Measurements from ENCODE around the gene SPOCK2.

The SPOCK2 gene

DNA sequence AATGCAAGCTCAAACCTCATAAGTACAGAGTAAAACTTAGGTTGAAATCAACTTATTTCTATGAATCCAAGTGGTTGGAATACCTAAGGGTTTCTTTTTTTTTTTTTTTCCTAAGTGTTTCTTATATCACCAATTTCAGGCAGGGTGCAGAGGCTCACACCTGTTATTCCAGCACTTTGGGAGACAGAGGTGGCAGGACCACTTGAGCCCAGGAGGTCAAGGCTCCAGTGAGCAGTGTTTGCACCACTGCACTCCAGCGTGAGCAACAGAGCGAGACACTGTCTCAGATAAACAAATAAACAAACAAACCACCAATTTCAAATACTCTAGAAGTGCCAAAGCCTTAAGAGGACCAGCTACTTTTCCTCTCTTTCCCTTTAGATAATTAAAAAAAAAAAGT, 39.2 kb upstream of the SPOCK2 start:
- TF ChIP-seq, protein P1, sequence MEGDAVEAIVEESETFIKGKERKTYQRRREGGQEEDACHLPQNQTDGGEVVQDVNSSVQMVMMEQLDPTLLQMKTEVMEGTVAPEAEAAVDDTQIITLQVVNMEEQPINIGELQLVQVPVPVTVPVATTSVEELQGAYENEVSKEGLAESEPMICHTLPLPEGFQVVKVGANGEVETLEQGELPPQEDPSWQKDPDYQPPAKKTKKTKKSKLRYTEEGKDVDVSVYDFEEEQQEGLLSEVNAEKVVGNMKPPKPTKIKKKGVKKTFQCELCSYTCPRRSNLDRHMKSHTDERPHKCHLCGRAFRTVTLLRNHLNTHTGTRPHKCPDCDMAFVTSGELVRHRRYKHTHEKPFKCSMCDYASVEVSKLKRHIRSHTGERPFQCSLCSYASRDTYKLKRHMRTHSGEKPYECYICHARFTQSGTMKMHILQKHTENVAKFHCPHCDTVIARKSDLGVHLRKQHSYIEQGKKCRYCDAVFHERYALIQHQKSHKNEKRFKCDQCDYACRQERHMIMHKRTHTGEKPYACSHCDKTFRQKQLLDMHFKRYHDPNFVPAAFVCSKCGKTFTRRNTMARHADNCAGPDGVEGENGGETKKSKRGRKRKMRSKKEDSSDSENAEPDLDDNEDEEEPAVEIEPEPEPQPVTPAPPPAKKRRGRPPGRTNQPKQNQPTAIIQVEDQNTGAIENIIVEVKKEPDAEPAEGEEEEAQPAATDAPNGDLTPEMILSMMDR (IDR thresholded peaks at IDR 0.05; ENCODE audit: extremely low read depth, insufficient read depth, missing control alignments) = no peak
- in situ Hi-C loops (cut with MboI; ENCODE audit: low pct_unique_long_range_greater_than_20kb, low sequenced_read_pairs, unreplicated experiment) = loop anchor here (25.0 kb wide), 1 partner anchor 210 kb away; no protein-coding TSS in a partner anchor

DNA sequence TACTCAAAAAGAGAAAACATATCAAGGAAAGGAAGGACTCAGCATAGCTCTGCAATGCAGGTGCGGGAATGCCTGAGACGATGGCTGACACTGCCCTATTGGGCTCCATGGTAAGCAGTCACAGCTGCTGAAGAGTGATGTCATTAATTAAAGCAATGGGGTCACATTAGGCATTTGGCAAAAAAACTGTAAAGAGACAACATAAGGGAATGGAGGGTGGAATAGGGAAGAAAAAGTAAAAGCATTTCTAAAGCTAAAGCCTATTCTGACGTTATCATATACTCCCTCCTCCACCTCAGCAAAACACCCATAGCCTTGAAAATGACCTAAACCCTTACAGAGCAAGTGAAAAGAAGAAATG, 38.5 kb upstream of the SPOCK2 start:
- in situ Hi-C loops (cut with MboI; ENCODE audit: low pct_unique_long_range_greater_than_20kb, low sequenced_read_pairs, unreplicated experiment) = loop anchor here (25.0 kb wide), 1 partner anchor 210 kb away; no protein-coding TSS in a partner anchor
- TF ChIP-seq, protein P1 (IDR thresholded peaks at IDR 0.05; ENCODE audit: extremely low read depth, insufficient read depth, missing control alignments) = no peak
- no peak for DNase-seq (ENCODE audit: low spot score)

More for the DNA sequence above, 39.2 kb upstream of the SPOCK2 start:
- DNase-seq (ENCODE audit: low spot score) = no peak

DNA sequence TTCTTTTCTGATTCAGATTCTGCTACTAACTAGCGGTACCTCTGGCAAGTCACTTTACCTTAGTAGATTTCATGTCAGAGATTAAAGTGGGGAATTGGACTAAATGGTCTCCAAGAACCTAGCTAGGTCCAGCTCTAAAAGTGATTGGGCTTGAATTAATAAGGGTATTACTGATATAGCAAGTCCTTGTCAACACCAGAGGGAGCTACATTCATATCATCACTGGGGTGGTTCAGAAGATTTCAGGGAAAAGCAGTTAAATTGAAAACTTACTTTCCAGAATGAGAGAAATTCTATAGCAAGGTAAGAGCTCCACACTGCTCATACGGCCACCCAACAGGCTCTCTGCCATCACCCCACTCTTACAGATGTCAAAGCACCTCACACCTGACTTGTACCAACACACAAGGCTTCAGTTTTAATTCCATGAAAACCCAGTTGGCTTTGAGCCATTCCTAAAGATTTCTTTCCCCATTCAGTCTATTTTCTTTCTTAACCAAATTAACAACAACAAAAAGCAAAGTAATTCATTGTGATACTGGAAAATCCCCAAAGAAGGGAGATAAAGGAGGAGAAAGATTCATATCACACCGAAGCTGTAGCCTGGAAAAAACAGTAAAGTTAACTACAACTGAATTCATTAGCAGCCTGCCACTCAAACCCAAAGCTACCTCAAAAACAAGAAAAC, 38.0 kb upstream of the SPOCK2 start:
- TF ChIP-seq, protein P1 (IDR thresholded peaks at IDR 0.05; ENCODE audit: extremely low read depth, insufficient read depth, missing control alignments) = peak; percentile 35
- in situ Hi-C loops (cut with MboI; ENCODE audit: low pct_unique_long_range_greater_than_20kb, low sequenced_read_pairs, unreplicated experiment) = loop anchor here (25.0 kb wide), 1 partner anchor 211 kb away; no protein-coding TSS in a partner anchor
- no peak for DNase-seq (ENCODE audit: low spot score)

DNA sequence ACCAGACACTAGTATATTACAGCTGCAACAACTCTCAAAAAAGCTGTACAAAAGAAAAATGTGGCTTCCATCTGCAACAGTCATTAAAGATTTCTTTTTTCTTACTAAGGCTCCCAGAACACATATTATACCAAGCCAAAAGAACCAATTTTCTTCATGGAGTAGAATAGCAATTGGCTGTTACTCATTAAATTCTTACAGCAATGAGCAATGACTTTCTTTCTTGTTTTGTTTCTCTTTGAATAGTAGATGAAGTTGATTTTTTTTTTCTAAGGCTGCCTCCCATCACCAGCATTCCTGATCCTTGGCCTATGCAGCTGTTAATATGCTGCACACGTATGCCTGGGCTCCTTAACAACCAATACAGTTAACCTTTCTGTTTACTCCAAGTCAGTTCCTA, 36.6 kb upstream of the SPOCK2 start:
- DNase-seq (ENCODE audit: low spot score) = no peak
- in situ Hi-C loops (cut with MboI; ENCODE audit: low pct_unique_long_range_greater_than_20kb, low sequenced_read_pairs, unreplicated experiment) = loop anchor here (25.0 kb wide), 1 partner anchor 212 kb away; no protein-coding TSS in a partner anchor

DNA sequence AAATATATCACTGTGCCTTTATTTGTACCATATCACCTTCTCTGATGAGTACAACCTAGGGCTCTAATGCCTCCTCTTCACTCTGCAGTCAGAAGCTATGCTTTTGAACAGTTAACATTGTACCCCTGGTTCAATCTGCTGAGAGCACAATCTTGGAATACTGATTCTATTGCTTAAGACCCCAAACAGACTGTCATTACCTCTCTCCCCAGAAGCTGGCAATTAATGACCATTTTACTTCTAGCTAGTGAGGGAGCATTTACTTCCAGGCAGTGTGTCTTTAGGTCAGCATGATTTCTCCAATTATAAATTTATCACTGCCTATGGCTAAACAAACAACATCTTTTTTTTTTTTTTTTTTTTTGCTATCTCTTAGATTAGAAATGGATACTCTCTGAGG, 36.0 kb upstream of the SPOCK2 start:
- no peak for DNase-seq (ENCODE audit: low spot score)
- in situ Hi-C loops (cut with MboI; ENCODE audit: low pct_unique_long_range_greater_than_20kb, low sequenced_read_pairs, unreplicated experiment) = no loop called here

More for the DNA sequence above, 36.6 kb upstream of the SPOCK2 start:
- TF ChIP-seq, protein P1 (IDR thresholded peaks at IDR 0.05; ENCODE audit: extremely low read depth, insufficient read depth, missing control alignments) = no peak

DNA sequence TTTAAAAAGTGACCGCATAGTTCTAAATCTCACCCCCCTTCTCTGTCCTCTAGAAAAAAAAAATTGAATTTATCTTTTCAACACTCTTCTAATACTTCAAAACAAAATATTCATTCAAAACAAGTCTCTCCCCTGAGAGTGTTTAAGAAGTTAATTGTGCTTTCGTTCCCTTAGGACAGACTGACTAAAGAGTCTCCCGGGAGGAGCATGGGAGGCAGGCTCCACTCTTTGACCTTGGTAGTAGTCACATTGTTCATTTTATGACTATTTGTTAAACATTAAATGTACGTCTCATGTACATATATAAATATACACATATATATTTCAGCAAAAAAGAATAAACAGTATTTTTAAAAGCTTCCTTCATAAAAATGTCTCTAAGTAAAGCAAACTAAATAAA, 35.3 kb upstream of the SPOCK2 start:
- in situ Hi-C loops (cut with MboI; ENCODE audit: low pct_unique_long_range_greater_than_20kb, low sequenced_read_pairs, unreplicated experiment) = no loop called here
- TF ChIP-seq, protein P1 (IDR thresholded peaks at IDR 0.05; ENCODE audit: extremely low read depth, insufficient read depth, missing control alignments) = no peak
- no peak for DNase-seq (ENCODE audit: low spot score)

More for the DNA sequence above, 36.0 kb upstream of the SPOCK2 start:
- TF ChIP-seq, protein P1 (IDR thresholded peaks at IDR 0.05; ENCODE audit: extremely low read depth, insufficient read depth, missing control alignments) = no peak

Data from GM13977 (cell line).